T-cell (primary cell): Measurements from ENCODE around the gene GALR2. TPM values are rescaled to one million over a fixed set of nuclear protein-coding genes. Genes with fewer than 3 reads are reported as not detected.
"Not testable (repeated sequence)": the region's sequence is repeated elsewhere in the genome, so short reads cannot be mapped to it uniquely, and the experiment has no call there.

ENCODE experiments used
- ATAC-seq, 4 experiments: fragments of 200-7000 bp in 3 of 4; fragments of 150-1000 bp in 1 of 4; cut with Tn5 transposase; replicated peaks in 1 of 4; 1 replicate in 3 of 4; 2 replicates in 1 of 4; pipeline ENCODE4 v1.10.0; 2021; ENCODE audit warnings: moderate library complexity in 3 of 4, mild to moderate bottlenecking in 2 of 4, moderate number of reproducible peaks in 1 of 4
- CTCF ChIA-PET, 2 donors: fragments of 300-600 bp; sonication (Branson Sonifier 250); formaldehyde crosslinking; loops; one replicate each; lab custom pipeline; 2022; ENCODE audit warnings: antibody characterized with exemption in 2 of 2; lab: Charles Lee
- POLR2A ChIA-PET, 2 donors: fragments of 300-600 bp; sonication (Branson Sonifier 250); formaldehyde crosslinking; loops; one replicate each; lab custom pipeline; 2022; ENCODE audit warnings: antibody characterized with exemption in 2 of 2; lab: Charles Lee
- DNase-seq, 35 experiments: peaks; one replicate each; pipeline versions ENCODE4 v3.0.0 to v3.0.0-alpha.2; 2013 to 2023
- H3K27ac ChIP-seq: one replicate; pipeline ENCODE4 v1.5.1; 2013; ENCODE audit warnings: low read length
- H3K27me3 ChIP-seq, 2 experiments: replicated peaks in 1 of 2; 1 replicate in 1 of 2; 2 replicates in 1 of 2; pipeline versions ENCODE4 v1.6.1 to v1.7.0; 2013; ENCODE audit warnings: low read length in 1 of 2, mixed read lengths in 1 of 2; ENCODE audit not compliant: control insufficient read depth in 2 of 2, insufficient read depth in 2 of 2; ENCODE audit errors: extremely low read depth in 1 of 2
- H3K36me3 ChIP-seq, 2 donors: 1 replicate in 1 of 2; 2 replicates in 1 of 2; pipeline versions ENCODE4 v1.6.1 to v1.7.0; 2013; ENCODE audit warnings: low read length in 1 of 2; ENCODE audit not compliant: control insufficient read depth in 2 of 2, insufficient read depth in 1 of 2; ENCODE audit errors: extremely low read depth in 1 of 2
- H3K4me1 ChIP-seq, 2 experiments: 1 replicate in 1 of 2; 2 replicates in 1 of 2; pipeline versions ENCODE4 v1.6.1 to v1.7.0; 2013; ENCODE audit warnings: low read length in 2 of 2, mixed read lengths in 1 of 2; ENCODE audit not compliant: insufficient read depth in 2 of 2, control insufficient read depth in 1 of 2; ENCODE audit errors: extremely low read depth in 1 of 2
- H3K4me3 ChIP-seq, 2 donors: 1 replicate in 1 of 2; 2 replicates in 1 of 2; pipeline versions ENCODE4 v1.5.1 to v1.7.0; 2013; ENCODE audit warnings: mild to moderate bottlenecking in 2 of 2, low read length in 1 of 2, moderate library complexity in 1 of 2; ENCODE audit not compliant: control insufficient read depth in 1 of 2; ENCODE audit errors: extremely low read depth in 1 of 2
- H3K9me3 ChIP-seq: 2 replicates; pipeline ENCODE4 v1.7.0; 2013
- H3K27ac Mint-ChIP-seq, 2 donors: one replicate each; pipeline ENCODE4 v1.8.0; 2020 to 2021; ENCODE audit warnings: mild to moderate bottlenecking in 2 of 2, mixed read lengths in 2 of 2
- H3K27me3 Mint-ChIP-seq, 2 donors: one replicate each; pipeline ENCODE4 v1.8.0; 2021 to 2022; ENCODE audit warnings: mixed read lengths in 2 of 2
- H3K36me3 Mint-ChIP-seq: one replicate; pipeline ENCODE4 v1.8.0; 2021; ENCODE audit warnings: mixed read lengths
- H3K4me1 Mint-ChIP-seq, 3 donors: one replicate each; pipeline ENCODE4 v1.8.0; 2020 to 2022; ENCODE audit warnings: mixed read lengths in 3 of 3, mild to moderate bottlenecking in 1 of 3
- H3K4me3 Mint-ChIP-seq, 3 donors: one replicate each; pipeline ENCODE4 v1.8.0; 2020 to 2022; ENCODE audit warnings: mild to moderate bottlenecking in 3 of 3, mixed read lengths in 3 of 3, moderate library complexity in 3 of 3
- H3K9me3 Mint-ChIP-seq, 3 donors: one replicate each; pipeline ENCODE4 v1.8.0; 2020 to 2022; ENCODE audit warnings: mixed read lengths in 3 of 3
- WGBS: methylation state at CpG from one replicate; pipeline ENCODE4 v1.1.5; 2013; ENCODE audit warnings: missing lambda C conversion rate; ENCODE audit not compliant: insufficient coverage; 5-methylcytosine and 5-hydroxymethylcytosine counted together
- total RNA-seq, 35 experiments: library from RNA in 6 of 35; stranded (reverse) in 6 of 35; fragments of 120-200 nt in 1 of 35; gene quantifications; one replicate each; pipeline versions ENCODE4 v1.2.1 to v1.2.4 and lab custom pipeline; 2013 to 2026

Gene GALR2
- total RNA-seq, 5 donors from 2014 or later (not counting 1 experiment from before 2014, with no cell fraction given): 0.20 to 1.3 (median 0.73) TPM; not detected in 2

- peaks cover 50% of the 10 kb centered on the region for H3K36me3 Mint-ChIP-seq
- Histone ChIP-seq H3K27me3 (no peaks in the 10 kb centered on the region), H3K27ac (no peak overlapping the region), H3K4me1 (no peaks in the 10 kb centered on the region), H3K9me3 (no peaks in the 10 kb centered on the region), H3K4me3 (no peak overlapping the region), H3K36me3 (peaks cover 32 to 67% of the 10 kb centered on the region in 2 donors)
- H3K9me3 Mint-ChIP-seq: no peaks in the 10 kb centered on the region
- H3K27me3 Mint-ChIP-seq: no peaks in the 10 kb centered on the region
- 83% methylated on average over 2 of the region's 6 CpGs for WGBS
- no peak overlapping the region for H3K4me3 Mint-ChIP-seq
- POLR2A ChIA-PET: no interaction called here
- DNase-seq (no peak), ATAC-seq (no peak)
- peaks cover 0 to 2% (median 2%) of the 10 kb centered on the region in 3 donors for H3K4me1 Mint-ChIP-seq
- H3K27ac Mint-ChIP-seq: no peak overlapping the region
- CTCF ChIA-PET: interaction anchor here in 1 of 2 donors (0.6 kb wide), 1 partner anchor 737 kb away, joined by 4 read pairs; no protein-coding TSS in a partner anchor
These were observed 34.2 kb upstream of the GALR2 start for GRCh38 chr17:76040376-76040775.

DNA sequence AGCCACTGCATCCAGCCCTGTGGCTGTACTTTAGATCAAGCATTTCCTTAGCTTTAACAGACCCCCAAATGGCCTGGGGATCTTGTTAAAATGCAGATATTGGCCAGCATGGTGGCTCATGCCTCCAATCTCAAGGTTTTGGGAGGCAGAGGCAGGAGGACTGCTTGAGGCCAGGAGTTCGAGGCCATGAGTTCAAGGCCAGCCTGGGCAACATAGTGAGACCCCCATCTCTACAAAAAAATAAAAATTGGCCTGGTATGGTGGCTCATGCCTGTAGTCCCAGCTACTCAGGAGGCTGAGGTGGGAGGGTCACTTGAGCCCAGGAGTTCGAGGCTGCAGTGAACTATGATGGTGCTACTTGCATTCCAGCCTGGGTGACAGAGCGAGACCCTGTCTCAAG is 31.7 kb upstream of the GALR2 start:
- DNase-seq, H3K4me3 ChIP-seq, H3K9me3 ChIP-seq, ATAC-seq, H3K27me3 Mint-ChIP-seq, H3K4me3 Mint-ChIP-seq, H3K27me3 ChIP-seq, H3K27ac Mint-ChIP-seq, H3K9me3 Mint-ChIP-seq, H3K27ac ChIP-seq, H3K4me1 Mint-ChIP-seq, H3K4me1 ChIP-seq: not testable (repeated sequence)
- 100% methylated on average over 2 of the region's 3 CpGs for WGBS
- peaks cover 62% of the 10 kb centered on the region for H3K36me3 Mint-ChIP-seq
- CTCF ChIA-PET: interaction anchor here in 1 of 2 donors (0.7 kb wide), 1 partner anchor 61 kb away, joined by 4 read pairs; the partner anchor contains the start of gene EXOC7
- POLR2A ChIA-PET: interaction anchor here in 1 of 2 donors (0.6 kb wide), 2 partner anchors 22 to 683 kb away, joined by 4 to 5 read pairs; no protein-coding TSS in a partner anchor
- peaks cover 37 to 89% of the 10 kb centered on the region in 2 donors for H3K36me3 ChIP-seq

DNA sequence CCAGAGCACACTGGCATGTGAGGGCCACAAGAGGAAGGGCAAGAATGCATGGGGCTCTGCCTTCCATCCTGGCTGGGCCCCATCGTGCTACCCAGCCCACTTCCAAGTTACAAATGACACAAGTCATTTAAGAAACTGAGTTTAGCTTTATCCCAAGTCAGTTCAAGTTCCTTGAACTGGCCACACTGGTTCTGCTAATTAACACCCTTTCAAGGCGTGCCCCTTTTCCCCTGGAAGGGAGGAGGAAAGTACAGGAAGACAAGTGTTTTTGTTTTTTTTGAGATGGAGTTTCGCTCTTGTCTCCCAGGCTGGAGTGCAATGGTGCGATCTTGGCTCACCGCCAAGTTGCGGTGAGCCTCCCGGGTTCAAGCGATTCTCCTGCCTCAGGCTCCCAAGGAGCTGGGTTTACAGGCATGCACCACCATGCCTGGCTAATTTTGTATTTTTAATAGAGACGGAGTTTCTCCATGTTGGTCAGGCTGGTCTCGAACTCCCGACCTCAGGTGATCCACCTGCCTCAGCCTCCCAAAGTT is 30.0 kb upstream of the GALR2 start:
- H3K36me3 ChIP-seq: peaks cover 45 to 92% of the 10 kb centered on the region in 2 donors
- H3K4me3 Mint-ChIP-seq, H3K27me3 ChIP-seq, H3K27ac ChIP-seq, H3K9me3 ChIP-seq, H3K27ac Mint-ChIP-seq, POLR2A ChIA-PET, CTCF ChIA-PET, DNase-seq, ATAC-seq, H3K4me1 ChIP-seq, H3K9me3 Mint-ChIP-seq, H3K27me3 Mint-ChIP-seq, H3K4me3 ChIP-seq: not testable (repeated sequence)
- WGBS: 100% methylated on average over 8 of the region's 11 CpGs
- H3K36me3 Mint-ChIP-seq: peaks cover 64% of the 10 kb centered on the region
- H3K4me1 Mint-ChIP-seq: peaks cover 10 to 15% (median 11%) of the 10 kb centered on the region in 3 donors

DNA sequence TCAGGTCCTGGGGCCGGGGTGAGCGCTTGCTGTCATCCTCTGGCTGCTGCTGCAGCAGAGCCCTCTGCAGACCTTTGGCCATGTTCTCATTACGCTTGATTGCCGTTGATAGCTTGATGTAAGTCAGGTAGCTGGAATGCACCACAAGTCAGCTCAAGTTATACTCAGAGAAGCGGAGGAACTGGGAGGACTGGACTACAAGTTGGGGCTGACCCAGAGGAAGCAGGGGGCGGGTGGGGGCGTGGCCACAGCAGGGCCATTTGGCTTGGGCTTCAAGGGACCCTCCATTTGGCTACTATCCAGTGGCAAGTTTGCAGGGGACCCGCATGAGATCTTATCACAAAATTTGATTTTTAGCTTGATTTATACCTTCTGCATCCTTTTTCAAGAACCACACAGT is 28.5 kb upstream of the GALR2 start:
- Histone ChIP-seq H3K9me3 (no peaks in the 10 kb centered on the region), H3K27me3 (no peaks in the 10 kb centered on the region), H3K4me1 (peaks cover 0 to 2% of the 10 kb centered on the region in 2 experiments), H3K27ac (no peak overlapping the region), H3K4me3 (no peak overlapping the region), H3K36me3 (peaks cover 39 to 92% of the 10 kb centered on the region in 2 donors)
- Mint-ChIP-seq H3K9me3 (no peaks in the 10 kb centered on the region), H3K4me1 (peaks cover 11 to 23% (median 23%) of the 10 kb centered on the region in 3 donors), H3K27me3 (no peaks in the 10 kb centered on the region), H3K4me3 (no peak overlapping the region), H3K36me3 (peaks cover 66% of the 10 kb centered on the region), H3K27ac (no peak overlapping the region)
- ChIA-PET CTCF (interaction anchor here (0.6 to 0.7 kb wide), 2 partner anchors 93 to 166 kb away, joined by 3 read pairs; no protein-coding TSS in a partner anchor), POLR2A (interaction anchor here (0.6 kb wide), 2 partner anchors 25 to 62 kb away, joined by 4 to 5 read pairs; no protein-coding TSS in a partner anchor)
- DNase-seq: no peak
- no peak for ATAC-seq
- 94% methylated on average over 6 of the region's 8 CpGs for WGBS

DNA sequence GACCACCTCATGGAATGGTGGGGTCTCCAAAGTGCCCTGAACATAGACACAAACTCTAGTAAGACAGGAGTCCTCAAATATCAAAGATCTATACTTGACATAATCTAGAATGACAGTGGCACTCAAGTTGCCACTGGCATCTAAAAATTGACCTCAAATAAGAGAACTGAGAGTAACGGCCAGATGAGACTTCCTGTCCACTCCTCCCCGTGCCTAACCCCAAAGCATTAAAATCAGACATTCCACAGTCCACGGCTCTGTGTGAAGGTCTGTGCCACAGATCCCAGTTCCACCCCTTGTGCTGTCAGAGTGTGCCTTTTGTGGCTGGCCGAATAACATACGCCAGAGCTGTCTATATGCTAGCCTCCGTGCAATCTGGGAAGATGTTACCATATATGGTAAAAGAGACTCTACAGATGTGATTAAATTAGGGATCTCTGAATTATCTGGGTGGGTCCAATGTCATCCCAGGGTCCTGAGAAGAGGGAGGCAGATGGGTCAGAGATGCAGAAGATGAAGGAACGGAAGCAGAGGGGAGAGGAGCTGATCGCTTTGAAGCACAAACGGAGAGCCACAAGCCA is 26.5 kb upstream of the GALR2 start:
- H3K4me3 Mint-ChIP-seq: no peak overlapping the region
- peak overlapping the region in 1 of 2 donors; percentile 59 for H3K27ac Mint-ChIP-seq
- no peaks in the 10 kb centered on the region for H3K27me3 ChIP-seq
- peaks cover 0 to 2% of the 10 kb centered on the region in 2 experiments for H3K4me1 ChIP-seq
- no peaks in the 10 kb centered on the region for H3K27me3 Mint-ChIP-seq
- ChIA-PET CTCF (no interaction called here), POLR2A (no interaction called here)
- peaks cover 62% of the 10 kb centered on the region for H3K36me3 Mint-ChIP-seq
- peaks cover 37 to 91% of the 10 kb centered on the region in 2 donors for H3K36me3 ChIP-seq
- no peak overlapping the region for H3K27ac ChIP-seq
- H3K4me1 Mint-ChIP-seq: peaks cover 11 to 25% (median 23%) of the 10 kb centered on the region in 3 donors
- DNase-seq (no peak), ATAC-seq (no peak)
- 95% methylated on average over 8 of the region's 9 CpGs for WGBS
- no peaks in the 10 kb centered on the region for H3K9me3 Mint-ChIP-seq
- no peaks in the 10 kb centered on the region for H3K9me3 ChIP-seq
- no peak overlapping the region for H3K4me3 ChIP-seq

DNA sequence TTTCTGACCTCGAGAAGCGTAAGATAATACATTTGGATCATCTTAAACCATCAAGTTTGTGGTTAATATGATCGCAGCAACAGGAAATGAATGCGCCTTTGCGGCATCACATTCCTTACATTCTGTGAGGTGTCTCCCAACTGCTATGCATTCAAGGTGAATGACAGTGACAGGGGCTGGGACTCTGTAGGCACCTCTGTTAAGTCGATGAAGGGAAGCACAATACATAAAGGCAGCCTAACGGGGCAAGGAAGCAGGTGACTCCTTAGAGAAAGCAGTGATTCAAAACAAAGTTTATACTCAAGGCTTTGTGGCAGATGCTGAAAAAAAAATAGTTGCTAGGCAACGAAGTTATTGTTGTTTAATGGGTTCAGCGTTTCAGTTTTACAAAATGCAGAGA is 25.9 kb upstream of the GALR2 start:
- POLR2A ChIA-PET: no interaction called here

More for the DNA sequence above, 25.9 kb upstream of the GALR2 start:
- H3K4me1 ChIP-seq: peaks cover 0 to 2% of the 10 kb centered on the region in 2 experiments
- H3K27me3 Mint-ChIP-seq: no peaks in the 10 kb centered on the region
- peak in 1 of 35 experiments; percentile 42 for DNase-seq
- H3K36me3 ChIP-seq: peaks cover 31 to 91% of the 10 kb centered on the region in 2 donors
- peaks cover 59% of the 10 kb centered on the region for H3K36me3 Mint-ChIP-seq
- H3K4me3 ChIP-seq: no peak overlapping the region
- H3K27ac ChIP-seq: peak overlapping the region; percentile 26
- H3K9me3 Mint-ChIP-seq: no peaks in the 10 kb centered on the region
- no peaks in the 10 kb centered on the region for H3K9me3 ChIP-seq
- peak overlapping the region; percentile 57 to 59 for H3K27ac Mint-ChIP-seq
- CTCF ChIA-PET: interaction anchor here in 1 of 2 donors (0.6 to 1.2 kb wide), 2 partner anchors 29 to 31 kb away, joined by 3 to 5 read pairs; no protein-coding TSS in a partner anchor
- H3K4me1 Mint-ChIP-seq: peaks cover 11 to 25% (median 23%) of the 10 kb centered on the region in 3 donors
- H3K4me3 Mint-ChIP-seq: no peak overlapping the region
- ATAC-seq: peak in 2 of 4 experiments; percentile 27 to 61
- WGBS: 75% methylated on average over 2 of the region's 9 CpGs
- no peaks in the 10 kb centered on the region for H3K27me3 ChIP-seq
